ENCODE results near the gene SPNS1.

DNA sequence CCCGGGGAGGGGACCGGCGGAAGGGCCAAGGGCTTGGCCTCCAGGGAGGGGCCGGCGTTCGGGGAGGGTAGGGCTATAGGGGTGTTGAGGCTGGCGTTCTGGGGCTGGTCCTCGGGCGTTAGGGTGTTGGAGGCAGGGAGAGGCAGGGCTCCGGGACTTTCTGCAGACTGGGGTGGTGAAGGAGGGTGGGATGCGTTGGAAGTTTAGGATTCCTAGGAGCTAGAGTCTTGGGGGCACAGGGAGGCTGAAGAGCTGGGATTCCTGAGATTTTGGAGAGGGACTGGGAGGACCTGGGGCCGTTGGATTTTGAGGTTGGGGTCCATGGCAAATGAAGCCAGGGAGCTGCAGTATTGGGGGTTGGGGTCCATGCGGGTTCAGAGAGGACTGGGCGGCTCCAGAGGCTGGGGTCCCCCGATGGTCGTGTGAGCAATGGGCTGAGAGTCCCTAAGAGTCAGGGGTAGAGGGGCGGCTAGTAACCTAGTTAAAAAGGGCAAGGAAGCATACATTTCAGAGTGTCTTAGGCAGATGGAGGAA is 23.1 kb upstream of the SPNS1 start:
- TF ChIP-seq, protein P1, sequence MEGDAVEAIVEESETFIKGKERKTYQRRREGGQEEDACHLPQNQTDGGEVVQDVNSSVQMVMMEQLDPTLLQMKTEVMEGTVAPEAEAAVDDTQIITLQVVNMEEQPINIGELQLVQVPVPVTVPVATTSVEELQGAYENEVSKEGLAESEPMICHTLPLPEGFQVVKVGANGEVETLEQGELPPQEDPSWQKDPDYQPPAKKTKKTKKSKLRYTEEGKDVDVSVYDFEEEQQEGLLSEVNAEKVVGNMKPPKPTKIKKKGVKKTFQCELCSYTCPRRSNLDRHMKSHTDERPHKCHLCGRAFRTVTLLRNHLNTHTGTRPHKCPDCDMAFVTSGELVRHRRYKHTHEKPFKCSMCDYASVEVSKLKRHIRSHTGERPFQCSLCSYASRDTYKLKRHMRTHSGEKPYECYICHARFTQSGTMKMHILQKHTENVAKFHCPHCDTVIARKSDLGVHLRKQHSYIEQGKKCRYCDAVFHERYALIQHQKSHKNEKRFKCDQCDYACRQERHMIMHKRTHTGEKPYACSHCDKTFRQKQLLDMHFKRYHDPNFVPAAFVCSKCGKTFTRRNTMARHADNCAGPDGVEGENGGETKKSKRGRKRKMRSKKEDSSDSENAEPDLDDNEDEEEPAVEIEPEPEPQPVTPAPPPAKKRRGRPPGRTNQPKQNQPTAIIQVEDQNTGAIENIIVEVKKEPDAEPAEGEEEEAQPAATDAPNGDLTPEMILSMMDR (IDR thresholded peaks at IDR 0.05): no peak
- TF ChIP-seq POLR2A (IDR thresholded peaks at IDR 0.05): no peak

All from heart left ventricle (tissue), 13 donors.